Right cardiac atrium (tissue), 5 donors: ENCODE measurements around the gene POLR3K. TPM values are rescaled to one million over a fixed set of nuclear protein-coding genes. Genes with fewer than 3 reads are reported as not detected.
A peak's percentile ranks its signal among the peaks of the same experiment; 100 is the strongest.

ENCODE experiments used
- ATAC-seq, 2 donors: fragments of 200-7000 bp; cut with Tn5 transposase; one replicate each; pipeline versions ENCODE4 v1.8.0 to v1.9.1; 2020; ENCODE audit warnings: moderate library complexity in 2 of 2, mild to moderate bottlenecking in 1 of 2
- DNase-seq, 3 donors: peaks; one replicate each; pipeline ENCODE4 v3.0.0-alpha.2; 2020
- H3K27ac ChIP-seq: one replicate; pipeline ENCODE4 v1.5.1; 2013; ENCODE audit warnings: mild to moderate bottlenecking, low read length, control low read depth, moderate library complexity
- H3K27me3 ChIP-seq: one replicate; pipeline ENCODE4 v1.6.1; 2013; ENCODE audit not compliant: control insufficient read depth, insufficient read depth
- H3K4me1 ChIP-seq: one replicate; pipeline ENCODE4 v1.6.1; 2013; ENCODE audit warnings: low read length; ENCODE audit not compliant: control insufficient read depth, insufficient read depth
- H3K4me3 ChIP-seq: one replicate; pipeline ENCODE4 v1.5.1; 2013; ENCODE audit warnings: low read length, control low read depth
- H3K9me3 ChIP-seq: one replicate; pipeline ENCODE4 v1.6.1; 2013; ENCODE audit warnings: low read length; ENCODE audit not compliant: control insufficient read depth
- WGBS: extraction: QIAGEN DNeasy Blood & Tissue Kit; methylation state at CpG from one replicate; pipeline ENCODE4 v1.1.7; 2013; 5-methylcytosine and 5-hydroxymethylcytosine counted together
- intact Hi-C, 4 donors: fragments of 100-400 bp; cut with DNase I; formaldehyde crosslinking; loops; one replicate each; pipeline versions ENCODE4 v1.11.0 to v1.14.0; 2022 to 2023
- polyA plus RNA-seq: library from polyadenylated mRNA; stranded (reverse); fragments of 200-250 nt; gene quantifications from one replicate; pipeline ENCODE4 v1.2.3, GENCODE V29; 2013
- total RNA-seq, 4 donors: library from RNA; stranded (reverse); fragmentation: NEBNext Ultra II Directional; extraction: Animal tissue kit (Norgen Biotek cat#: 25700); gene quantifications; one replicate each; pipeline ENCODE4 v1.2.1, GENCODE V29; 2021
- donor health status: healthy with polysubstance abuse.
- donor health status: DM: no; HTN: yes; CAD: no.
- donor health status: DM: no; HTN: no; CAD: no.
- donor health status: DM: no; HTN: yes; CAD: no; lungs with severe emphysema.
- donor health status: DM: yes; HTN: yes; CAD: no.

The POLR3K gene
- total and polyA plus RNA-seq, 5 donors: 9.8 to 13.4 (median 11.2) TPM

DNA sequence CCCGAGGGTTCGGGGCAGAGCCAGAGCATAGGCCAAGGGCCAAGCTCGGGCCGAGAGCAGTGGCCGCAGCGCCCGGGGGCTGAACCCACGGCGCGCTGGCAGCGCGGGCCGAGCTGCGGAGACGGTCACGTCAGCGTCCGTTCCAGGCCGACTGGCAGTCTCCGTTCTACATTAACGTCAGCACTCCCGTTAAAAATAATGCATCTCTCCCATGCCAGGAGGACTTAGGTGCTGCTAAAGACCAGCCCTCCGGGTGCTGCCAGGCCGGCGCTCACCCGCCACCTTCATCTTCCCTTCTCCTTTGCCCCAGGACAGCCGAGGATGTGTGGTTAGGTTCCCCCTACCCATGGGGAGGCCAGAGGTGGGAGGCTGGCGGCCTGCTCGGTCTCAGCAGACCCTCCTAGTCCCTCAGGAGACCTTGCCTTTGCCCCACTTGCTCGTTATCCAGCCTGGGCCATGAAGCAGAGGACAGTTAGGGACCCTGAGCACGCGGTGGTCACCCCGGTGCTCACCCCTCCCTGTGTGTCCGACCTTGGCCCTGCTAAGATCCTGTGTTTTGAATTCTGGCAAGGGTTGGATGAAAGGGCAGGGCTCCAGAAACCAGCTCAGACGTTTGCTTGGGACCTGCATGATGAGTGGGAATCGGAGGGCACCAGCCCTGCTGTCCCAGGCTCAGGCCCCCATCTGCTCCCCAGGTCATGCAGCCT is 25.2 kb upstream of the POLR3K start:
- Histone ChIP-seq H3K9me3 (no peaks in the 10 kb centered on the region), H3K4me1 (peaks cover 10% of the 10 kb centered on the region), H3K4me3 (peak overlapping the region; percentile 71), H3K27me3 (no peaks in the 10 kb centered on the region), H3K27ac (peak overlapping the region; percentile 88)
- WGBS: 6% methylated on average over 36 of the region's 36 CpGs
- intact Hi-C loops: no loop called here
- no peak for ATAC-seq
- peak; percentile 56 to 80 (median 78) for DNase-seq

- peak within 1 kb of the TSS; percentile 88 for H3K27ac ChIP-seq
- peak within 1 kb of the TSS; percentile 71 for H3K4me3 ChIP-seq
- intact Hi-C loops: no loop called here
- peak; percentile 92 to 96 (median 96) for DNase-seq
- ATAC-seq: peak; percentile 76 to 78
- H3K27me3 ChIP-seq: no peaks in the 10 kb centered on the region
- WGBS: under 1% methylated on average over 83 of the region's 83 CpGs
- no peaks in the 10 kb centered on the region for H3K9me3 ChIP-seq
- H3K4me1 ChIP-seq: peaks cover 12% of the 10 kb centered on the region
Measured at GRCh38 chr16:77807-78443, 24.5 kb upstream of the POLR3K start, which contains the start of gene MPG. Gene MPG, plus strand, starts transcription at chr16:78225. Its CDS starts 85 bp downstream, at chr16:78310.

DNA sequence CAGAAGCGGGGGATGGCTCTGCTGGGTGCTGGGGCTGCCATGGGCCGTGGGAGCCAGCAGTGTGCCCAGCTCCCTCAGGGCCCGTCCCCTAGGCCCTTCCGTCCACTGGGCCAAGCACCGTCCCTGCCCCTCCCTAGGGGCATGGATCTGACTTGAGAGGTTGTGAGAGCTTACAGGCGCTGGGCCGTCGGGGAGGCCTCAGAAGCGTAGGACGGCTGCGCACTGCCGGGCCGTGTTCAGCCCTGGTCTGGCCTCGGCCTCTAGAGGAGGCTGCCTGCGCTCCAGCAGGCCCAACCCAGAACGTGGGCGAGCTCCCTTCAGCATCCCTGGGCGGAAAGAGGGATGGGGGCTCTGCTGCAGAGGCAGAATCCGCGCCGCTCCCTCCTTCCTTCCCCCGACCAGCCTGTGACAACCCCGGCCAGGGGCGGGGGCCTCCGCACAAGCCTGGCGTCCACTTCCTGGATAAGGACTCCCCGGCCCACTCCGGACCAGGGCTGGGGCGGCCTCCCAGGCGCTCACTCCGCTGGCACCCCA is 23.9 kb upstream of the POLR3K start:
- peak overlapping the region; percentile 71 for H3K4me3 ChIP-seq
- no peaks in the 10 kb centered on the region for H3K9me3 ChIP-seq
- ATAC-seq (peak; percentile 44 to 64), DNase-seq (peak; percentile 75 to 89 (median 87))
- WGBS: 9% methylated on average over 31 of the region's 31 CpGs
- peaks cover 16% of the 10 kb centered on the region for H3K4me1 ChIP-seq
- H3K27ac ChIP-seq: peak overlapping the region; percentile 88
- intact Hi-C loops: no loop called here
- H3K27me3 ChIP-seq: no peaks in the 10 kb centered on the region

- WGBS: 24% methylated on average over 13 of the region's 13 CpGs
- peak overlapping the region; percentile 88 for H3K27ac ChIP-seq
- intact Hi-C loops: no loop called here
- ATAC-seq (peak; percentile 42 to 79), DNase-seq (peak; percentile 92 to 95 (median 94))
- H3K4me1 ChIP-seq: peaks cover 16% of the 10 kb centered on the region
- no peaks in the 10 kb centered on the region for H3K27me3 ChIP-seq
- H3K4me3 ChIP-seq: no peak overlapping the region
- no peaks in the 10 kb centered on the region for H3K9me3 ChIP-seq
Measured at GRCh38 chr16:76535-77272, 23.3 kb upstream of the POLR3K start.

- peak overlapping the region; percentile 88 for H3K27ac ChIP-seq
- no peaks in the 10 kb centered on the region for H3K27me3 ChIP-seq
- peak; percentile 80 to 93 (median 93) for DNase-seq
- 25% methylated on average over 11 of the region's 11 CpGs for WGBS
- H3K9me3 ChIP-seq: no peaks in the 10 kb centered on the region
- H3K4me3 ChIP-seq: no peak overlapping the region
- peak; percentile 12 to 18 for ATAC-seq
- peaks cover 16% of the 10 kb centered on the region for H3K4me1 ChIP-seq
- intact Hi-C loops: no loop called here
Measured at GRCh38 chr16:75580-76501, 22.4 kb upstream of the POLR3K start.

- H3K4me1 ChIP-seq: peaks cover 17% of the 10 kb centered on the region
- intact Hi-C loops: no loop called here
- 81% methylated on average over 16 of the region's 16 CpGs for WGBS
- DNase-seq (no peak), ATAC-seq (no peak)
- H3K27ac ChIP-seq: peak overlapping the region; percentile 82
- no peaks in the 10 kb centered on the region for H3K9me3 ChIP-seq
- H3K4me3 ChIP-seq: no peak overlapping the region
- no peaks in the 10 kb centered on the region for H3K27me3 ChIP-seq
Measured at GRCh38 chr16:74747-75334, 21.4 kb upstream of the POLR3K start.

DNA sequence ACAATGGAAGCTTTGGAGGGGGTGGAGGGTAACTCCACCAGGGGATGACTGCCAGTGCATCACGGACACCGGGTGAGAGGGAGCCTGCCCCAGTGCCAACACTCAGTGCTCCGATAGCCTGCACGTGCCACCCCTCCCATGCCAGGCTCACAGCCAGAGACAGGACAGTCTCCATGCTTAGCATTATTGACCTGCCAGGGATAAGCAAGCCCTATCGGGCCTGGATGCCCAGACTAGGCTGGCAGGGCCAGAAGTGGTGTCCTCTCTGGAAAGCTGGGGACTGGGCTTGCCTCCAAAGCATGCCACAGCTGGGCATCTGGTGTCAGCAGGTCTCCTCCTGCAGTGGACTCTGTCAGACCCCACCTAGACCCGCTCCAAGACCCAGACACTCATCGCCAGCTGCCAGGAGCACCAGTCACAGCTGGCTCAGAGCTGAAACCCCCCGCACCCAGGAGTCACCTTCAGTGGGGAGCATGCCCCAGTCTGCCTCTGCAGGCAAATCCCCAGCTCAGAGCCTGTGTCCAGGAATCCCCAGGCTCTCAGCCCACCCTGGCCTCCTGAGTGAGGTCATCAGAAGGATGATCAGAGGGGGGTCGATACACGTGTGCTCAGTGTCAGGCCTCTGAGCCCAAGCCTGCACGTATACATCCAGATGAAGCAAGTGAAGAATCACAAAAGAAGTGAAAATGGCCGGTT is 20.8 kb upstream of the POLR3K start:
- Histone ChIP-seq H3K27me3 (no peaks in the 10 kb centered on the region), H3K27ac (peak overlapping the region; percentile 66), H3K9me3 (no peaks in the 10 kb centered on the region), H3K4me3 (no peak overlapping the region), H3K4me1 (peaks cover 20% of the 10 kb centered on the region)
- intact Hi-C loops: no loop called here
- WGBS: 56% methylated on average over 12 of the region's 12 CpGs
- ATAC-seq: peak in 1 of 2 donors; percentile 14
- peak; percentile 57 to 87 (median 84) for DNase-seq

DNA sequence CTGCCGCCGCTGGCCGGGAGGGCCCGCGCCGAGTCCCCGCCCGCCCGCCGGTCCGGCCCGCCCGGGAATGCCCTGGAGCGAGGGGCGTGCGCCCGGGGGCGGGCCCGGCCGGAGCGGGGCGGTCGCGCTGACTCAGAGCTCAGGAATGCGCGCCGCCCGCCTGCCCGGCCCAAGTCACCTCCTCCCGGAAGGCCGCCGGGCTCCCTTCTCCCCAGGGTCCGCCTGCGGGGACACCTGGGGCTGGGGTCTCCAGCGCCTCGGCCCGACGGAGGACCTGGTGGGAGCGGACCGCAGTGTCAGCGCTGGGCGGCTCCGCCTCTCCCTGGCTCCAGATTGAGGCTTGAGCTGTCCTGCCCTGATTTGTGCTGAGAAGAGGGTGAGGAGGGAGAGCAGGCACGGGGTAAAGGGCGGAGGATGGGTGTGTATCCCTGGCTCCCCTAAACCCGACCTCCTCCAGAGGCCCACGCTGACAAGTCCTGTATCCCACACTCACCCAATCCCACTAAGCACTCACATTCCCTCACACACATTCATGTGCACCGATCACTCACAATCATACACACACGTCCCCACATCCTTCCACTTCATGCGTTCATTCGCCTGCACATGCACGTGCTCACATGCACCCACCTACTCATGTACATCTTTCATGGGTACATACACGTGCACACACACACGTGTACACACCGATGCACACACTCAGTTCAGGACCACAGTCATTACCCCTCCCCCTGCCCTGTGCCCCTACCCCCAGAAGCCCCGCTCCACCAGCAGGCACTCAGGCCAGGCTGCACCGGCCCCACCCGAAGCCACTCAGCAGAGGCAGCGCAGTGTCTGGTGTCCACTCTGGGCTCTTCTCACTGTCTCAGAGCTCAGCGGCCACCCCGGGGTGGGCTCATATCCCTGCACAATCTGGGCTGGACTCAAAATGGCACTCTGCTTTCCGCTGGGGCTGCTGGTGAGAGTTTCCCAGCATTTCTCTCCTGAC is 19.4 kb upstream of the POLR3K start, which contains the start of gene RHBDF1:
Gene RHBDF1, minus strand, starts transcription at position 71 of the 988 bp plus-strand sequence. CDS start 7,616 bp downstream, outside the sequence.
- intact Hi-C loops: no loop called here
- Histone ChIP-seq H3K27ac (peak within 1 kb of the TSS; percentile 91), H3K27me3 (no peaks in the 10 kb centered on the region), H3K4me3 (peak within 1 kb of the TSS; percentile 80), H3K4me1 (peaks cover 22% of the 10 kb centered on the region), H3K9me3 (no peaks in the 10 kb centered on the region)
- WGBS: 21% methylated on average over 61 of the region's 62 CpGs
- DNase-seq (peak; percentile 74 to 89 (median 89)), ATAC-seq (peak; percentile 51 to 69)
